ENCODE results near the gene LAD1.

LAD1 gene

GRCh38 chr1:201391651-201392511 is 7.2 kb downstream of the LAD1 start:
- DNase-seq (ENCODE audit: low read depth in 2 of 2, low spot score in 1 of 2) = no peak

- no peak for DNase-seq (ENCODE audit: low read depth in 2 of 2, low spot score in 1 of 2)
Measured at GRCh38 chr1:201391225-201391624, 7.9 kb downstream of the LAD1 start.

- no peak for DNase-seq (ENCODE audit: low read depth in 2 of 2, low spot score in 1 of 2)
Measured at GRCh38 chr1:201389051-201389450, 10.1 kb downstream of the LAD1 start.

- DNase-seq (ENCODE audit: low read depth in 2 of 2, low spot score in 1 of 2) = no peak
Measured at GRCh38 chr1:201386208-201386607, 12.9 kb downstream of the LAD1 start.

GRCh38 chr1:201385299-201385891 is 13.7 kb downstream of the LAD1 start:
- DNase-seq (ENCODE audit: low read depth in 2 of 2, low spot score in 1 of 2) = no peak

- no peak for DNase-seq (ENCODE audit: low read depth in 2 of 2, low spot score in 1 of 2)
Measured at GRCh38 chr1:201384406-201384782, 14.7 kb downstream of the LAD1 start.

- no peak for DNase-seq (ENCODE audit: low read depth in 2 of 2, low spot score in 1 of 2)
Measured at GRCh38 chr1:201383647-201384405, 15.3 kb downstream of the LAD1 start.

- DNase-seq (ENCODE audit: low read depth in 2 of 2, low spot score in 1 of 2) = no peak
Measured at GRCh38 chr1:201381130-201381529, 18.0 kb downstream of the LAD1 start.

GRCh38 chr1:201379733-201380242 is 19.3 kb downstream of the LAD1 start:
- no peak for DNase-seq (ENCODE audit: low read depth in 2 of 2, low spot score in 1 of 2)

GRCh38 chr1:201378804-201379203 is 20.3 kb downstream of the LAD1 start:
- no peak for DNase-seq (ENCODE audit: low read depth in 2 of 2, low spot score in 1 of 2)

- DNase-seq (ENCODE audit: low read depth in 2 of 2, low spot score in 1 of 2) = no peak
Measured at GRCh38 chr1:201377611-201378092, 21.5 kb downstream of the LAD1 start, which contains the start of gene TNNT2. TSS of gene TNNT2 (minus strand) at chr1:201377680. CDS start at chr1:201373254, 4,426 bp downstream.

- DNase-seq (ENCODE audit: low read depth in 2 of 2, low spot score in 1 of 2) = no peak
Measured at GRCh38 chr1:201376464-201377374, 22.4 kb downstream of the LAD1 start.

- no peak for DNase-seq (ENCODE audit: low read depth in 2 of 2, low spot score in 1 of 2)
Measured at GRCh38 chr1:201376107-201376463, 23.0 kb downstream of the LAD1 start.

- DNase-seq (ENCODE audit: low read depth in 2 of 2, low spot score in 1 of 2) = no peak
Measured at GRCh38 chr1:201375169-201375568, 24.0 kb downstream of the LAD1 start.

GRCh38 chr1:201374364-201374763 is 24.8 kb downstream of the LAD1 start:
- no peak for DNase-seq (ENCODE audit: low read depth in 2 of 2, low spot score in 1 of 2)

GRCh38 chr1:201371792-201372191 is 27.3 kb downstream of the LAD1 start:
- DNase-seq (ENCODE audit: low read depth in 2 of 2, low spot score in 1 of 2) = no peak

- no peak for DNase-seq (ENCODE audit: low read depth in 2 of 2, low spot score in 1 of 2)
Measured at GRCh38 chr1:201371276-201371675, 27.8 kb downstream of the LAD1 start.

- no peak for DNase-seq (ENCODE audit: low read depth in 2 of 2, low spot score in 1 of 2)
Measured at GRCh38 chr1:201370500-201370899, 28.6 kb downstream of the LAD1 start.

- DNase-seq (ENCODE audit: low read depth in 2 of 2, low spot score in 1 of 2) = no peak
Measured at GRCh38 chr1:201369209-201369608, 29.9 kb downstream of the LAD1 start.

GRCh38 chr1:201366696-201367095 is 32.4 kb downstream of the LAD1 start:
- no peak for DNase-seq (ENCODE audit: low read depth in 2 of 2, low spot score in 1 of 2)

GRCh38 chr1:201365251-201365650 is 33.9 kb downstream of the LAD1 start:
- DNase-seq (ENCODE audit: low read depth in 2 of 2, low spot score in 1 of 2) = no peak
